Renal cortex interstitium (tissue), 11 donors: ENCODE measurements around the gene CAMK2G. TPM values are rescaled to one million over a fixed set of nuclear protein-coding genes. Genes with fewer than 3 reads are reported as not detected.
A peak's percentile ranks its signal among the peaks of the same experiment; 100 is the strongest.
"Not testable (repeated sequence)": the region's sequence is repeated elsewhere in the genome, so short reads cannot be mapped to it uniquely, and the experiment has no call there.

Source experiments
- DNase-seq, 11 donors: peaks; one replicate each; pipeline ENCODE4 v3.0.0-alpha.2; 2013; ENCODE audit warnings: low read depth in 9 of 11, low spot score in 4 of 11; ENCODE audit errors: extremely low read depth in 1 of 11
- polyA plus RNA-seq, 3 donors: library from polyadenylated mRNA; unstranded; fragments of 120-200 nt; gene quantifications; one replicate each; pipeline ENCODE4 v1.2.1, GENCODE V29; 2013; ENCODE audit not compliant: insufficient read length in 3 of 3

The CAMK2G gene
- polyA plus RNA-seq, 3 donors: 23.2 to 29.7 (median 23.6) TPM

DNA sequence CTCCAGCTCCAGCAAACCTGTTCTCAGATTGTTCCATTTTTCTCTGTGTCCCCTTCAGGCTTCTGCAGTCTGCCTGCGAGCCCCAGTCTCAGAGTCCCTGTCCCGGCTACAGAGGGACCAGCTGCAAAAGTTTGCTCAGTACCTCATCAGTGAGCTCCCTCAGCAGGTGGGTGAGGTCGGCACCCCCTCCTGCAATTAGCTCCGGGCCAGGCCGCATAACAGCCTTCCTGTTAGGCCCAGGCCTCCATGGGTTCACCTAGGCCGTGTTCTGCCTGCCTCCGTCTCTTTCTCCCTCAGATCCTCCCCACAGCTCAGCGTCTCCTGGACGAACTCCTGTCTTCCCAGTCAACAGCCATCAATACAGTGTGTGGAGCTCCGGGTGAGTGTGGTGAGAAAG lies 84.7 kb downstream of the CAMK2G start:
- DNase-seq: no peak

DNA sequence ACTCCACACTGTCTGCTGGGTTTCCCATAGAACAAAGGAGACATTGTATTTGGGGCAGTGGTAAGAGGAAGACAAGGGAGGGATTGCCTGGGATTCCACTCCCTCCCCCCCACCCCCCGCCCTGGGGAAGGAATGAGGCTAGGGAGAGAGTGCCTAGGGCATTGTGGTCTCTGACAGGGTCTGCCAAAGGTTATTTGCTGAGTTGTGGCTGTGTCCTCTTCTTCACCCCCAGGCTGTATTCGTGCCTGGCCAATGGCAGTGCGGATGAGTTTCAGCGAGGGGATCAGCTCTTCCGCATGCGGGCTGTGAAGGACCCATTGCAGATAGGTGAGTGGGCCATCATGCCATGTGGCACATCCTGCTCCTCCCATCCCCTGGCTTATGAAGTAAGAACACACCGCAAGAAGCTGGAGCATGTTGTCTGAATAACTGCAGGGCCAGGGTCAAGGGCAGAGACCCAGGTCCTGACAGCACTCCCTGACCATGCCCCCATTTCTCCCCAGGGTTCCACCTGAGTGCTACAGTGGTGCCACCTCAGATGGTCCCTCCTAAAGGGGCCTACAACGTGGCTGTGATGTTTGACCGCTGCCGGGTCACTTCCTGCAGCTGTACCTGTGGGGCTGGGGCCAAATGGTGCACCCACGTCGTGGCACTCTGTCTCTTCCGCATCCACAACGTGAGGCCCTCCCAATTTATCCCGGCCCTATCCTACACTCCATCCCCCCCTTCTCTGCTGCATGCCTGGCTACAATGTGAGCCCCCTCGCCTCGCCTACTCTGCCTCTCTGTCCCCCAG lies 85.3 kb downstream of the CAMK2G start:
- DNase-seq: no peak

DNA sequence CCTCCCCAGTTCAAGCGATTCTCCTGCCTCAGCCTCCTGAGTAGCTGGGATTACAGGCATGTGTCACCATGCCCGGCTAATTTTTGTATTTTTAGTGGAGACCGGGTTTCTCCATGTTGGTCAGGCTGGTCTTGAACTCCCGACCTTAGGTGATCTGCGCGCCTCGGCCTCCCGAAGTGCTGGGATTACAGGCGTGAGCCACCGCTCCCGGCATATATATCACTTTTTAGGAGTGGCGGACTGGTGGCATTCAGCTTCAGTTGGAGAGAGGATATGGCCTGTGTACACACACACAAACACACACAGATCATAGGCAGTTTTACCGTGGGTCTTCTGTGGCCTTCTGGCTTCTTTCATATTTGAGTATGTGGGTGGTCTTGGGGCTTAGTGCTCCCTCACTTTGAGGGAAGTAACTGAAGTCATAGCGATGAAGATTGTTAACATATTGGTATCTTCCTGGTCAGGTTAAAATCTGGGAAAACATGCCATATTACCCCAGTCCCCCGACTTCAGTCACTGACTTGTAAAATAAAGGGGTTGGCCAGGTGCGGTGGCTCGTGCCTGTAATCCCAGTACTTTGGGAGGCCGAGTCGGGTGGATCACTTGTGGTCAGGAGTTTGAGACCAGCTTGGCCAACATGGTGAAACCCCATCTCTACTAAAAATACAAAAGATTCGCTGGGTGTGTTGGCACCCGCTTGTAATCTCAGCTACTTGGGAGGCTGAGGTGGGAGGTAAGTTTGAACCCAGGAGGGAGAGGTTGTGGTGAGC lies 87.1 kb downstream of the CAMK2G start:
- DNase-seq: not testable (repeated sequence)

DNA sequence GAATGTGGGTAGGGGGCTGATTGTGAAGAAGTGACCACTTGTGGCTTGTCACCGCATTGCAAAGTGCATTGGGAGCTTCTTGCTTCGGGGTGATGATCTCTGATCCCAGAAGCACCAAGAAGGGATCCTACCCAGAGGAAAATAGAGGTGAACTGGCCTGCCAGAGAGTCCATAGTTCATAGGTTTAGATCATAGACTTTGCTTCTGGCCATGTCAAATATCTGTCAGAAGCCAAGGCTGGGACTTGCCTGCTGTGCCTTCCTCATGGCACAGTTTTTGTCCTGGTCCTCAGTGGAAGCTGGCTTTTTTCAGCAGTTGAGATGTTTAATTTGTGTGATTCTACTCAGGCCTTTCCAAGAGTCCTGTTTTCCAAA lies 87.9 kb downstream of the CAMK2G start:
- DNase-seq: no peak

DNA sequence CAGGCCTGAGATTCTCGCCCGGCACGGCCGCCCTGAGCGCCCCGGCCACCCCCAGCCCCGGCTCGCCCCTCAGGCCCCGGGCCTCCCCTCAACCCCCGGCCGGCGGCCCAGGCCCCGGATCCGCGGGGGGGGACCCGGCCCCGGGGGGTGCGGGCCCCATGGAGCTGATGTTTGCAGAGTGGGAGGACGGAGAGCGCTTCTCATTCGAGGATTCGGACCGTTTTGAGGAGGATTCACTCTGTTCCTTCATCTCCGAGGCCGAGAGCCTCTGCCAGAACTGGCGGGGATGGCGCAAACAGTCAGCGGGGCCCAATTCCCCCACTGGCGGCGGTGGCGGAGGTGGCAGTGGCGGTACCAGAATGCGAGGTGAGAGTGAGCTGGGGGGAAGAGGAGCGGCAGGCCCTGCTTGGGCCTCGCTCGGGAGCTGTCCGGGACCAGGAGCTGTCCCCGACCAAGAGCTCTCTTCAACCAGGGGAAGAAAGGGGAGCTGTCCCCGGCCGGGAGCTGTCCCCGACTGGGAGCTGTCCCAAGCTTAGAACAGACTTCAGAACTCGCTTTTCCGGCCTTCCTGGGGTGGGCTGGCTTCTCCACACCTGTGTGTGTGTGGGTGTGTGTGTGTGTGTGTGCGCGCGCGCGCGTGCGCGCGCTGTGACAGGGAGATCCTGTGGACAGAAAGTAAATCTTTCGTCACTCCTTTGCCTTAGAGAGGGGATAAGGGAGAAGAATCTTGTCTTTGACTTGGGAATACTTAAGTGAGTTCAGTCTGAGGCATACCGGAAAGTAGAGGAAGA lies 88.4 kb downstream of the CAMK2G start:
- peak in 2 of 11 donors; percentile 33 to 35 for DNase-seq

DNA sequence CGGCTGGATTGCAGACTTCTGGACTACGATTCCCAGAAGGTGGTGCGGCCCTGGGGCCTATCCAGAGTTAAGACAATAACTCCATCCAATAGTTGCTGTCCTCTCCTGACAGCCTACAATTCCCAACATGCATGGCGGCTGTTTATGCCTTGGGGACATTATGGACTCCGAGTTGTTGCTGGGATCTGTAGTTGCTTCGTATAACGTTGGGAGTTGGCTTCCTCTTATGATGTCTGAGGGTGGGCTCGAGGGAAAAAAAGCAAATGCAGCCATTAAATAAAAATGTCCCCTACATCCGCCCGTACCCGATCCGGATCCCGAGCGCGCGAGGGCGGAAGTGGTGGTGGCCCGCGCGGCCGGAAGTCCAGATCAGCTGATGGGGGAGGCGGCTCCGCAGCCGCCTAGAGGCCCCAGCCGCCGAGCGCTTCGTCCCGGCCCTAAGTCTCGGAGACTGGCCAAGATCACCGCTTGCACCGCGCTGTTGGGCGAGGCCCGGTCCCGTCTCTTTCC lies 89.1 kb downstream of the CAMK2G start, which contains the start of gene ZSWIM8:
Gene ZSWIM8 (plus strand): TSS at position 396 of the 510 bp plus-strand sequence. CDS start 273 bp downstream, outside the sequence.
- peak; percentile 81 to 97 (median 93) for DNase-seq

DNA sequence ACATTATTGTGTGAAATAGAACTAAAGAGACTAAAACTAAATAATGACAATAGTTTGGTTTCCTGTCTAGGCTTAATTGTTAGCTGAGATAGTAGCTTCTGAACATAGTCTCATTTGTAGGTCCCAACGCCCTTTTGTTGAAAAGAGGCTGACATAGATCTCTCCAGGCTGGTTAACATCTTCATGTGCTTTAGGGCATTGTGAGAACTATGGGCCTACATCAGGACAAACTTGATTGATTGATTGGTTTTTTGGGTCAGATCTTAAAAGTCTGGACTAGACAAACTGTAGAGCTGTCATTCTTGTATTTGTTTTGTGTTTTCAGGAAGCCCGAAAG lies 91.6 kb downstream of the CAMK2G start:
- DNase-seq: no peak

DNA sequence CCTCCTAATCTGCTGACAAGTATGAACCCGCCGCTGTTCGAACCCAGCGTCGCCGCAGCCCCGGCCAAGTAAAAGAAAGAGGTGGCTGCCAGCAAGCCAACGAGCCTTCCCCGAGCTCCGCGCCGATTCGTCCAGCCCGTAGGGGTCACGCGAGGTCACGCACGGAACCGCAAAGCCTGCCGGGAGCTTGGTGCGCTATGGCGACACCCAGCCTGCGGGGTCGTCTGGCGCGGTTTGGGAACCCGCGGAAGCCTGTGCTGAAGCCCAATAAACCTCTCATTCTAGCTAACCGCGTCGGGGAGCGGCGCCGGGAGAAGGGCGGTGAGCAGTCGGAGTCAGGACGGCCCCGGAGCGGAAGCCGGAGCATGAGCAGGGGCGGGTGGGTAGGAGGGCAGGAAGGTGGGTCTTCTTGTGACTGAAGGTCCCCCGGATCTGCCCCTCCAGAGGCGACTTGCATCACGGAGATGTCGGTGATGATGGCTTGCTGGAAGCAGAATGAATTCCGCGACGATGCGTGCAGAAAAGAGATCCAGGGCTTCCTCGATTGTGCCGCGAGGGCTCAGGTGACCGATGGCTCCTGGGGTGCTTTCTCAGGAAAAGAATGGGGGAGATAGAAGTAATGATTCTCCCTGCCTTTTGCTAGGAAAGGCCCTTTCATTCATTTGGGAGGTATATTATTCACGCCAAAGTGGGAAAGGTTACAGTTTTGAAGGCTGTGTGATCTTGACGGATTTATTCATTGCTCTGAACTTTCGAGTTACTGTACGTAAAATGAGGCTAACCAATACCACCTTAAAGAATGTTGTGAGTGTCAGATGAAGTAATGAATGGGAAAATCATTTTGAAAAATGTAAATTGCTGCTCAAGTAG lies 92.2 kb downstream of the CAMK2G start, which contains the start of gene CHCHD1:
Gene CHCHD1 (plus strand): TSS at position 170 of the 870 bp plus-strand sequence. CDS start 28 bp downstream, at position 198.
- peak; percentile 75 to 94 (median 89) for DNase-seq

DNA sequence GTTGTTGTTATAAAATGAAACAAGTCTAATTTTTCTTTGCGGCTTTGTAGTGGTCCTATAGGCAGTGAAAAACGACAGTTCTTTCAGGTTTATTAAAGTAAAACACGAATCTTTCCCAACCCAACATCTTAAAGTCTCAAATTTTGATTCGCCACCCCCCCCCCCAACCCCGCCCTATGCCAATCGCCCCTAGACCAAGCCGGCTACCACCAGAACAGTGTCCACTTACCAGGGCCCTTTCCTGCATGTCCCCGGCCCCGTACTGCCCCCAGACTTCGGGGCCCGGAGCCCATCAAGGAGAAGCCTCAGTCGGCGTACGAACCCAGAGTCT lies 92.8 kb downstream of the CAMK2G start:
- no peak for DNase-seq

DNA sequence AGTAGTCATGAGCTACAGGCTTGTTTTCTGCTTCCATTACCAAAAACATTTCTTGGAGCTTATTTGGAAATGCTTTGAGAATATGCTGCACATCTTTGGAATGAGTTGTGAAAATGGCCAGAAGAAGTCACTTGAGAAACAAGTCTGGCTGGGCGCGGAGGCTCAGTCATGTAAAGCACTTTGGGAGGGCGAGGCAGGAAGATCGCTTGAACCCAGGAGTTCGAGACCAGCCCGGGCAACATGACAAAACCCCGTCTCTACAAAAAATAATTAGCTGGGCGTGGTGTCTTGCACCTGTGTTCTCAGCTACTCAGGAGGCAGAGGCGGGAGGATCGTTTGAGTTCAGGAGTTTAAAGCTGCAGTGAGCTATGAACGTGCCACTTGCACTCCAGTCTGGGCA lies 93.4 kb downstream of the CAMK2G start:
- DNase-seq: no peak

DNA sequence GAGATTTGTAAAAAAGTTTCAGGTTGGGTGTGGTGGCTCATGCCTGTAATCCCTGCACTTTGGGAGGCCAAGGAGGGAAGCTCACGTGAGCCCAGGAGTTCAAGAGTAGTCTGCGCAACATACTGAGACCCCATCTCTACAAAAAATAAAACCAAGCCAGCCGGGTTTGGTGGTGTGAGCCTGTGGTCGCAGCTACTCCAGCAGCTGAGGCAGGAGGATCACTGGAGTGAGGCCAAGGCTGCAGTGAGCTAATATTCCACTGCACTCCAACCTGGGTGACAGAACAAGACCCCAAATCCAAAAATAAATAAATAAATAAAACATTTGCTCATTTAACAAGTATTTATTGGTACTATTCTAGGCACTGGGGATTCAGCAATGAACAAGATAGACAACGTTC lies 94.1 kb downstream of the CAMK2G start:
- no peak for DNase-seq

DNA sequence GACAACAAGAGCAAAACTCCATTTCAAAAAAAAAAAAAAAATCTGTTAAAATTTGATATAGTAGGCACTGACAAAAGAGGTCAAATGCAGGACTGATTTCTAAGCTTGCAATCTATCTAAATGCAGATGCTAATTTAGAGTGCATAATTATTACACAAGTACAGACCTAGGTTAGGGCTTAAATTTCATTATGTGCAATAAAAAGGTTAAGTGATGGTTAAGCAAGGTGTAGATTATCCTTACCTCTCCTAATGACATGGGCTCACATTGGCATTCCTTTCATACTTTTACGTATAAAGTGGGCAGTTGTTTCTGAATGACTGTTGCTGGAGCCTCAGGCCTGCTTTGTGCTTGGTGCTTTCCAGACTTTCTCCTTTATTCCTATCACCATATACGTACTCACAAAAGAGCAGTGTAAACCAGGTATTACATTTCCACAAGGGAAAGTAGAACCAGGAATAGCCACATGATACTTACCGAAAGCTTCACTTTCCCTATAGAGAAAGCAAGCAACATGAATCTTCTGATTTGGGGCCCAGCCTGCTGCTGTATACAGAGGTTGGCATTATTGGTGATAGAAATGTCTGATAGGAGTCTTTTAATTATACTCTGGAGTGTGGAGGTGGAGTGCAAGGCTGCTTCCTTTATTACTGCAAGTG lies 94.7 kb downstream of the CAMK2G start:
- DNase-seq: no peak

DNA sequence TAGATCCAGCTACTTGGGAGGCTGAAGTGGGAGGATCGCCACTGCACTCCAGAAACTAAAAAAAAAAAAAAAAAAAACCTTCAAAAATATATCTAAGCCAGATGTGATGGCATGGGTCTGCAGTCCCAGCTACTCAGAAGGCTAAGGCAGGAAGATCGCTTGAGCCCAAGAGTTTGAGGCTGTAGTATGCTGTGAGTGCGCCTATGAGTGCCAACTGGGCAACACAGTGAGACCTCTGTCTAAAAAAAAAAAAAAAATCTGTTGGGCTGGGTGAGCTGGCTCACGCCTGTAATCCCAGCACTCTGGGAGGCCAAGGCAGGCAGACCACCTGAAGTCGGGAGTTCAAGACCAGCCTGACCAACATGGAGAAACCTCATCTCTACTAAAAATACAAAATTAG lies 95.3 kb downstream of the CAMK2G start:
- DNase-seq: no peak

DNA sequence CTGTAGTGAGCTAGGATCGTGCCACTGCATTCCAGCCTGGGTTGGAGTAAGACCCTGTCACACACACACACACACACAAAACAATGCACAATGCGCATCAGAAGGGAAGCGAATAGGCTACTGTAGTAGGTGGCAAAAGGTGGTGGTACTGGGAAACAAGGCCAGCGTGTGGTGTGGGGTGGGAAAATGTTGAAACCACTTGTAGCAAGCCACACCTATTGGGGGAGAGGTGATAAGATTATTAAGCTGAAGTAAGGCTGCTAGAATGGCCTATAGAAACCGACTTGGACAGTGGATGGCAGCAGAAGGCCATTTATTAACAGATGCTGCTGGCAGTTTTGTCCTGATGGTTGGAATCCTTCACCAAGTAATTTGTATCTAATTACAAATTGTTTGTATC lies 99.7 kb downstream of the CAMK2G start:
- DNase-seq: no peak

DNA sequence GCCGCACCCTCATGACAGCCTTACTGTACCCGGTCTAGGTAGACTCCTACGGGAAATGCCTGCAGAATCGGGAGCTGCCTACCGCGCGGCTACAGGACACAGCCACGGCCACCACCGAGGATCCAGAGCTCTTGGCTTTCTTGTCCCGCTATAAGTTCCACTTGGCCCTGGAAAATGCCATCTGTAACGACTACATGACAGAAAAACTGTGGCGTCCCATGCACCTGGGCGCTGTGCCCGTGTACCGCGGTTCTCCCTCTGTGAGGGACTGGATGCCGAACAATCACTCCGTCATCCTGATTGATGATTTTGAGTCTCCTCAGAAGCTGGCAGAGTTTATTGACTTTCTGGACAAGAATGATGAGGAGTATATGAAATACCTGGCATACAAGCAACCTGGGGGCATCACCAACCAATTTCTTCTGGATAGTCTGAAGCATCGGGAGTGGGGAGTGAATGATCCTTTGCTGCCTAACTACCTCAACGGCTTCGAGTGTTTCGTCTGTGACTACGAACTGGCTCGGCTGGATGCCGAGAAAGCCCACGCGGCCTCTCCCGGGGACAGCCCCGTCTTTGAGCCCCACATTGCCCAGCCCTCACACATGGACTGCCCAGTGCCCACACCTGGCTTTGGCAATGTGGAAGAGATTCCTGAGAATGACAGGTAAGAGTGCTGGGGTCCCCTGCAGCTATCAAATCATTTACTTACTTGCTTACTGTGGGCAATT lies 101.0 kb downstream of the CAMK2G start:
- DNase-seq: no peak

DNA sequence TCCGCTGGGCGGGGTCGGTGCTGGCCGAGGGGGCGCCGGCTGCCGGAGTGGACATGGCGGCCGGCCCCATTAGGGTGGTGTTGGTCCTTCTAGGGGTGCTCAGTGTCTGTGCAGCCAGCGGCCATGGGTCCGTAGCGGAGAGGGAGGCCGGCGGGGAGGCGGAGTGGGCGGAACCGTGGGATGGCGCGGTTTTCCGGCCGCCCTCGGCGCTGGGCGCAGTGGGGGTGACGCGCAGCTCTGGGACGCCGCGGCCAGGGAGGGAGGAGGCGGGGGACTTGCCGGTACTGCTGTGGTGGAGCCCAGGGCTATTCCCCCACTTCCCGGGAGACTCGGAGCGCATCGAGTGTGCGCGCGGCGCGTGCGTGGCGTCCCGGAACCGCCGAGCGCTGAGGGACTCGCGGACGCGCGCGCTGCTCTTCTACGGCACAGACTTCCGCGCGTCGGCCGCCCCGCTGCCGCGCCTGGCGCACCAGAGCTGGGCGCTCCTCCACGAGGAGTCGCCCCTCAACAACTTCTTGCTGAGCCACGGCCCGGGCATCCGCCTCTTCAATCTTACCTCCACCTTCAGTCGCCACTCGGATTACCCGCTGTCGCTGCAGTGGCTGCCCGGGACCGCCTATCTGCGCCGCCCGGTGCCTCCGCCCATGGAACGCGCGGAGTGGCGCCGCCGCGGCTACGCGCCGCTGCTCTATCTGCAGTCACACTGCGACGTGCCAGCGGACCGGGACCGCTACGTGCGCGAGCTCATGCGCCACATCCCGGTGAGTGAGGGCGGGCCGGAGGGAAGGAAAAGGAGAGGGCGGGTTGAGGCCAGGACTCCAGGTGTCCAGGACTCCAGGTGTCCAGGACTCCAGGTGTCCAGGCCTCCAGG lies 101.8 kb downstream of the CAMK2G start:
- peak in 9 of 11 donors; percentile 59 to 84 (median 70) for DNase-seq
